ENCODE measurements around the gene FZD7. TPM values are rescaled to one million over a fixed set of nuclear protein-coding genes. Genes with fewer than 3 reads are reported as not detected.

The FZD7 gene
- total RNA-seq, 2 donors from 2014 or later, result 16.1 to 26.1 TPM

- Histone ChIP-seq H3K27ac (no peak overlapping the region), H3K27me3 (replicated peaks; ENCODE audit: insufficient read depth) (no peaks in the 10 kb centered on the region), H3K4me1 (replicated peaks) (no peaks in the 10 kb centered on the region), H3K9me3 (no peaks in the 10 kb centered on the region), H3K4me3 (no peak overlapping the region), H3K36me3 (no peaks in the 10 kb centered on the region)
- TF ChIP-seq CTCF (IDR thresholded peaks at IDR 0.05), result no peak
- TF ChIP-seq POLR2AphosphoS5 (IDR thresholded peaks at IDR 0.05), result peak; percentile 12
- intact Hi-C loops (cut with DNase I), result no loop called here
- WGBS, result 19% methylated on average over 5 of the region's 5 CpGs
- DNase-seq (ENCODE audit: low spot score), result no peak
These were observed 24.6 kb upstream of the FZD7 start for GRCh38 chr2:202009019-202009481.

GRCh38 chr2:202009581-202009980, 24.1 kb upstream of the FZD7 start:
- Histone ChIP-seq H3K4me1 (replicated peaks) (no peaks in the 10 kb centered on the region), H3K27ac (no peak overlapping the region), H3K4me3 (no peak overlapping the region), H3K27me3 (replicated peaks; ENCODE audit: insufficient read depth) (no peaks in the 10 kb centered on the region), H3K9me3 (no peaks in the 10 kb centered on the region), H3K36me3 (no peaks in the 10 kb centered on the region)
- 78% methylated on average over 7 of the region's 7 CpGs for WGBS
- TF ChIP-seq POLR2A (IDR thresholded peaks at IDR 0.05) (no peak), CTCF (IDR thresholded peaks at IDR 0.05) (no peak), POLR2AphosphoS5 (IDR thresholded peaks at IDR 0.05) (no peak)
- intact Hi-C loops (cut with DNase I), result no loop called here
- no peak for DNase-seq (ENCODE audit: low spot score)

GRCh38 chr2:202014318-202014717, 19.3 kb upstream of the FZD7 start:
- H3K36me3 ChIP-seq, result no peaks in the 10 kb centered on the region
- H3K27me3 ChIP-seq (replicated peaks; ENCODE audit: insufficient read depth), result no peaks in the 10 kb centered on the region
- H3K9me3 ChIP-seq, result no peaks in the 10 kb centered on the region
- H3K4me3 ChIP-seq, result no peak overlapping the region
- no peak for DNase-seq (ENCODE audit: low spot score)
- no peak overlapping the region for H3K27ac ChIP-seq
- intact Hi-C loops (cut with DNase I), result no loop called here
- TF ChIP-seq CTCF (IDR thresholded peaks at IDR 0.05) (no peak), POLR2AphosphoS5 (IDR thresholded peaks at IDR 0.05) (no peak), POLR2A (IDR thresholded peaks at IDR 0.05) (no peak)
- WGBS, result 24% methylated on average over 6 of the region's 6 CpGs
- no peaks in the 10 kb centered on the region for H3K4me1 ChIP-seq (replicated peaks)

- intact Hi-C loops (cut with DNase I), result no loop called here
- no peak for DNase-seq (ENCODE audit: low spot score)
These were observed 18.9 kb upstream of the FZD7 start for GRCh38 chr2:202014759-202015211.

More at GRCh38 chr2:202014759-202015211, 18.9 kb upstream of the FZD7 start:
- H3K4me1 ChIP-seq (replicated peaks), result no peaks in the 10 kb centered on the region
- H3K4me3 ChIP-seq, result no peak overlapping the region
- 17% methylated on average over 9 of the region's 9 CpGs for WGBS
- no peaks in the 10 kb centered on the region for H3K9me3 ChIP-seq
- no peaks in the 10 kb centered on the region for H3K27me3 ChIP-seq (replicated peaks; ENCODE audit: insufficient read depth)
- no peak overlapping the region for H3K27ac ChIP-seq
- TF ChIP-seq POLR2AphosphoS5 (IDR thresholded peaks at IDR 0.05) (no peak), POLR2A (IDR thresholded peaks at IDR 0.05) (no peak), CTCF (IDR thresholded peaks at IDR 0.05) (no peak)
- no peaks in the 10 kb centered on the region for H3K36me3 ChIP-seq
